ENCODE measurements around the gene PCDHGA10.
"Not testable (repeated sequence)": the region's sequence is repeated elsewhere in the genome, so short reads cannot be mapped to it uniquely, and the experiment has no call there.

Gene PCDHGA10

GRCh38 chr5:141393267-141393666, 19.5 kb upstream of the PCDHGA10 start:
- no peak for DNase-seq

GRCh38 chr5:141394401-141395187, 18.2 kb upstream of the PCDHGA10 start:
- not testable (repeated sequence) for DNase-seq

- DNase-seq: not testable (repeated sequence)
These were observed 14.8 kb upstream of the PCDHGA10 start, which contains the start of gene PCDHGB5 for GRCh38 chr5:141397756-141398551. Gene PCDHGB5 (plus strand): TSS chr5:141397947. CDS start chr5:141398128, 181 bp downstream.

GRCh38 chr5:141398608-141399007, 14.2 kb upstream of the PCDHGA10 start:
- DNase-seq: no peak

- no peak for DNase-seq
These were observed 13.1 kb upstream of the PCDHGA10 start for GRCh38 chr5:141399555-141400258.

- DNase-seq: no peak
These were observed 10.1 kb upstream of the PCDHGA10 start, which contains the start of gene PCDHGA9 for GRCh38 chr5:141402553-141403243. Gene PCDHGA9 (plus strand): TSS chr5:141402778. CDS start chr5:141402953, 175 bp downstream.

GRCh38 chr5:141403387-141403786, 9.4 kb upstream of the PCDHGA10 start:
- DNase-seq: no peak

- DNase-seq: not testable (repeated sequence)
These were observed 4.8 kb upstream of the PCDHGA10 start, which contains the start of gene PCDHGB6 for GRCh38 chr5:141407790-141408505. Gene PCDHGB6 (plus strand): TSS chr5:141408021. CDS start chr5:141408203, 182 bp downstream.

- no peak for DNase-seq
These were observed 3.0 kb upstream of the PCDHGA10 start for GRCh38 chr5:141409598-141410306.

GRCh38 chr5:141411575-141411974, 1.2 kb upstream of the PCDHGA10 start:
- DNase-seq: no peak

GRCh38 chr5:141413540-141414069, 818 bp downstream of the PCDHGA10 start:
- no peak for DNase-seq

- DNase-seq: not testable (repeated sequence)
These were observed 1.9 kb downstream of the PCDHGA10 start for GRCh38 chr5:141414548-141415274.

GRCh38 chr5:141415275-141415618, 2.5 kb downstream of the PCDHGA10 start:
- not testable (repeated sequence) for DNase-seq

GRCh38 chr5:141417494-141418172, 4.8 kb downstream of the PCDHGA10 start, which contains the start of gene PCDHGB7:
Gene PCDHGB7 (plus strand): TSS chr5:141417677. CDS start chr5:141417860, 183 bp downstream.
- peak; percentile 19 for DNase-seq

GRCh38 chr5:141419074-141419880, 6.5 kb downstream of the PCDHGA10 start:
- no peak for DNase-seq

GRCh38 chr5:141420855-141421488, 8.2 kb downstream of the PCDHGA10 start, which contains the start of gene PCDHGA11:
Gene PCDHGA11 (plus strand): TSS chr5:141421051. CDS start chr5:141421228, 177 bp downstream.
- DNase-seq: no peak

- no peak for DNase-seq
These were observed 8.7 kb downstream of the PCDHGA10 start for GRCh38 chr5:141421489-141421855.

Measured in amniotic stem cell (primary cell).